Left lung (tissue), 10 donors: Measurements from ENCODE around the gene CRYGD. TPM values are rescaled to one million over a fixed set of nuclear protein-coding genes. Genes with fewer than 3 reads are reported as not detected.

Source experiments
- ATAC-seq: fragments of 200-7000 bp; cut with Tn5 transposase; one replicate; pipeline ENCODE4 v1.9.1; 2020; ENCODE audit warnings: moderate library complexity
- DNase-seq, 4 donors: peaks; one replicate each; pipeline ENCODE4 v3.0.0-alpha.2; 2013 to 2020
- H3K27ac ChIP-seq, 2 donors: fragments of 200-600 bp; sonication (generic) in 1 of 2; one replicate each; pipeline versions ENCODE4 v1.5.0 to v1.8.0; 2020 to 2021
- H3K27me3 ChIP-seq, 2 donors: fragments of 200-600 bp; sonication (generic) in 1 of 2; one replicate each; pipeline versions ENCODE4 v1.5.0 to v1.8.0; 2020 to 2021
- H3K36me3 ChIP-seq, 2 donors: fragments of 200-600 bp; sonication (generic) in 1 of 2; one replicate each; pipeline versions ENCODE4 v1.5.0 to v1.8.0; 2020 to 2021
- H3K4me1 ChIP-seq, 2 donors: fragments of 200-600 bp; one replicate each; pipeline ENCODE4 v1.8.0; 2021
- H3K4me3 ChIP-seq, 2 donors: fragments of 200-600 bp; sonication (generic) in 1 of 2; one replicate each; pipeline versions ENCODE4 v1.5.0 to v1.8.0; 2020 to 2021; ENCODE audit warnings: mild to moderate bottlenecking in 1 of 2
- H3K9me3 ChIP-seq, 2 donors: fragments of 200-600 bp; sonication (generic) in 1 of 2; one replicate each; pipeline versions ENCODE4 v1.5.0 to v1.8.0; 2020 to 2021
- CTCF ChIP-seq, 2 donors: fragments of 200-600 bp; sonication (generic) in 1 of 2; IDR thresholded peaks; one replicate each; pipeline versions ENCODE4 v1.5.0 to v1.8.0; 2021; ENCODE audit warnings: antibody characterized with exemption in 2 of 2
- intact Hi-C, 2 donors: fragments of 100-400 bp; cut with DNase I; formaldehyde crosslinking; loops; one replicate each; pipeline versions ENCODE4 v1.11.2 to v1.14.2; 2022
- polyA plus RNA-seq, 6 donors: library from polyadenylated mRNA; unstranded; fragments of 120-200 nt; gene quantifications; one replicate each; pipeline ENCODE4 v1.2.1, GENCODE V29; 2013; ENCODE audit not compliant: insufficient read length in 6 of 6
- total RNA-seq, 2 donors: library from RNA; stranded (reverse); fragmentation: NEBNext Ultra II Directional; extraction: Animal tissue kit (Norgen Biotek cat#: 25700); gene quantifications; one replicate each; pipeline ENCODE4 v1.2.1, GENCODE V29; 2021
- donor health status: DM: no; HTN: yes; CAD: no.
- donor health status: DM: no; HTN: no; CAD: no.

The CRYGD gene
- total and polyA plus RNA-seq, 8 donors: 0.24 TPM; not detected in 7

- no peaks in the 10 kb centered on the region for H3K4me1 ChIP-seq
- intact Hi-C loops: no loop called here
- no peak for TF ChIP-seq CTCF (IDR thresholded peaks at IDR 0.05)
Measured at GRCh38 chr2:208153156-208153555, 28.8 kb upstream of the CRYGD start.

GRCh38 chr2:208150956-208151355 is 26.6 kb upstream of the CRYGD start:
- Histone ChIP-seq H3K4me1 (no peaks in the 10 kb centered on the region), H3K9me3 (peaks cover 0 to 13% of the 10 kb centered on the region in 2 donors), H3K27me3 (no peaks in the 10 kb centered on the region), H3K4me3 (no peak overlapping the region), H3K36me3 (no peaks in the 10 kb centered on the region), H3K27ac (peak overlapping the region in 1 of 2 donors; percentile 37)
- intact Hi-C loops: no loop called here
- DNase-seq (no peak), ATAC-seq (peak; percentile 53)
- no peak for TF ChIP-seq CTCF (IDR thresholded peaks at IDR 0.05)

More at GRCh38 chr2:208153156-208153555, 28.8 kb upstream of the CRYGD start:
- H3K9me3 ChIP-seq: peaks cover 0 to 13% of the 10 kb centered on the region in 2 donors
- H3K4me3 ChIP-seq: no peak overlapping the region
- H3K36me3 ChIP-seq: no peaks in the 10 kb centered on the region
- ATAC-seq: no peak
- H3K27ac ChIP-seq: no peak overlapping the region
- H3K27me3 ChIP-seq: no peaks in the 10 kb centered on the region
- no peak for DNase-seq

- intact Hi-C loops: no loop called here
- Histone ChIP-seq H3K27me3 (no peaks in the 10 kb centered on the region), H3K4me1 (no peaks in the 10 kb centered on the region), H3K27ac (no peak overlapping the region), H3K4me3 (no peak overlapping the region), H3K9me3 (peaks cover 0 to 13% of the 10 kb centered on the region in 2 donors), H3K36me3 (no peaks in the 10 kb centered on the region)
- DNase-seq: no peak
- TF ChIP-seq CTCF (IDR thresholded peaks at IDR 0.05): no peak
- no peak for ATAC-seq
Measured at GRCh38 chr2:208150094-208150493, 25.8 kb upstream of the CRYGD start.

GRCh38 chr2:208148803-208149202 is 24.5 kb upstream of the CRYGD start:
- ATAC-seq: no peak
- no peaks in the 10 kb centered on the region for H3K4me1 ChIP-seq
- TF ChIP-seq CTCF (IDR thresholded peaks at IDR 0.05): no peak

GRCh38 chr2:208147759-208148158 is 23.4 kb upstream of the CRYGD start:
- Histone ChIP-seq H3K9me3 (peaks cover 0 to 13% of the 10 kb centered on the region in 2 donors), H3K27ac (no peak overlapping the region), H3K4me1 (no peaks in the 10 kb centered on the region), H3K36me3 (no peaks in the 10 kb centered on the region), H3K27me3 (no peaks in the 10 kb centered on the region), H3K4me3 (no peak overlapping the region)
- intact Hi-C loops: no loop called here
- no peak for TF ChIP-seq CTCF (IDR thresholded peaks at IDR 0.05)
- no peak for DNase-seq
- no peak for ATAC-seq

More at GRCh38 chr2:208148803-208149202, 24.5 kb upstream of the CRYGD start:
- H3K27me3 ChIP-seq: no peaks in the 10 kb centered on the region
- intact Hi-C loops: no loop called here
- peaks cover 0 to 13% of the 10 kb centered on the region in 2 donors for H3K9me3 ChIP-seq
- no peaks in the 10 kb centered on the region for H3K36me3 ChIP-seq
- no peak overlapping the region for H3K27ac ChIP-seq
- H3K4me3 ChIP-seq: no peak overlapping the region
- no peak for DNase-seq
